GM12878 (cell line): ENCODE data around the gene MAP4K2.

Experiments used
- BCL3 ChIP-seq: IDR thresholded peaks from 2 replicates; pipeline ENCODE4 v1.6.1; 2011; ENCODE audit warnings: borderline replicate concordance, low read depth, mild to moderate bottlenecking, moderate library complexity, low read length; ENCODE audit not compliant: insufficient read depth, poor library complexity, severe bottlenecking
- CBFB ChIP-seq: IDR thresholded peaks from 2 replicates; pipeline ENCODE4 v1.6.1; 2016; ENCODE audit warnings: antibody characterized with exemption, low read depth
- MAX ChIP-seq: IDR thresholded peaks from 2 replicates; pipeline ENCODE4 v1.6.1; 2012; ENCODE audit warnings: low read depth, low read length, improper control_type of control experiment
- MYB ChIP-seq: fragments of 150-350 bp; IDR thresholded peaks from 2 replicates; pipeline ENCODE4 v1.6.1; 2014; ENCODE audit warnings: mild to moderate bottlenecking, low read depth, low read length, borderline replicate concordance
- POU2F2 ChIP-seq: IDR thresholded peaks from 3 replicates; pipeline ENCODE4 v1.6.1; 2011; ENCODE audit warnings: low read depth, mild to moderate bottlenecking, low read length, borderline replicate concordance
- SIN3A ChIP-seq: IDR thresholded peaks from 2 replicates; pipeline ENCODE4 v1.6.1; 2012; ENCODE audit warnings: low read depth, low read length, improper control_type of control experiment
- SMAD1 ChIP-seq: fragments of 450-650 bp; IDR thresholded peaks from 2 replicates; pipeline ENCODE4 v1.6.1; 2018; ENCODE audit warnings: mild to moderate bottlenecking, low read depth; ENCODE audit not compliant: partially characterized antibody
- TAF1 ChIP-seq: IDR thresholded peaks from 2 replicates; pipeline ENCODE4 v1.6.1; 2011; ENCODE audit warnings: mild to moderate bottlenecking, low read depth, low read length, borderline replicate concordance
- USF2 ChIP-seq: IDR thresholded peaks from 2 replicates; pipeline ENCODE4 v1.6.1; 2011; ENCODE audit warnings: low read depth, low read length, improper control_type of control experiment, borderline replicate concordance
- ZBED1 ChIP-seq: IDR thresholded peaks from 2 replicates; pipeline ENCODE4 v1.6.1; 2016; ENCODE audit warnings: borderline replicate concordance
- TF ChIP-seq, protein P1 (sequence below), 3 experiments: IDR thresholded peaks in 2 of 3; conservative IDR thresholded peaks in 1 of 3; 2 replicates each; pipeline ENCODE4 v1.5.1; 2011; ENCODE audit warnings: low read depth in 3 of 3, low read length in 3 of 3, mild to moderate bottlenecking in 3 of 3, control low read depth in 2 of 3, moderate library complexity in 2 of 3, inconsistent platforms in 1 of 3, mixed read lengths in 1 of 3; ENCODE audit not compliant: control insufficient read depth in 2 of 3, insufficient read depth in 1 of 3; ENCODE audit errors: extremely low read depth in 1 of 3

GRCh38 chr11:64833509-64833908 is 30.5 kb upstream of the MAP4K2 start:
- TF ChIP-seq USF2 (no peak), MYB (no peak), MAX (no peak), TAF1 (no peak), CBFB (no peak), ZBED1 (no peak), POU2F2 (no peak), SMAD1 (no peak), SIN3A (no peak), BCL3 (no peak)
- TF ChIP-seq, protein P1, sequence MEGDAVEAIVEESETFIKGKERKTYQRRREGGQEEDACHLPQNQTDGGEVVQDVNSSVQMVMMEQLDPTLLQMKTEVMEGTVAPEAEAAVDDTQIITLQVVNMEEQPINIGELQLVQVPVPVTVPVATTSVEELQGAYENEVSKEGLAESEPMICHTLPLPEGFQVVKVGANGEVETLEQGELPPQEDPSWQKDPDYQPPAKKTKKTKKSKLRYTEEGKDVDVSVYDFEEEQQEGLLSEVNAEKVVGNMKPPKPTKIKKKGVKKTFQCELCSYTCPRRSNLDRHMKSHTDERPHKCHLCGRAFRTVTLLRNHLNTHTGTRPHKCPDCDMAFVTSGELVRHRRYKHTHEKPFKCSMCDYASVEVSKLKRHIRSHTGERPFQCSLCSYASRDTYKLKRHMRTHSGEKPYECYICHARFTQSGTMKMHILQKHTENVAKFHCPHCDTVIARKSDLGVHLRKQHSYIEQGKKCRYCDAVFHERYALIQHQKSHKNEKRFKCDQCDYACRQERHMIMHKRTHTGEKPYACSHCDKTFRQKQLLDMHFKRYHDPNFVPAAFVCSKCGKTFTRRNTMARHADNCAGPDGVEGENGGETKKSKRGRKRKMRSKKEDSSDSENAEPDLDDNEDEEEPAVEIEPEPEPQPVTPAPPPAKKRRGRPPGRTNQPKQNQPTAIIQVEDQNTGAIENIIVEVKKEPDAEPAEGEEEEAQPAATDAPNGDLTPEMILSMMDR (IDR thresholded peaks at IDR 0.05 in 2 of 3, conservative IDR thresholded peaks at IDR 0.05 in 1 of 3; ENCODE audit: control insufficient read depth in 2 of 3, extremely low read depth in 1 of 3, insufficient read depth in 1 of 3, low read depth in 3 of 3, low read length in 3 of 3) = no peak
